H1 (cell line): ENCODE measurements around the gene HSD11B1L. TPM values are rescaled to one million over a fixed set of nuclear protein-coding genes. Genes with fewer than 3 reads are reported as not detected.

ENCODE experiments used
- CTCF ChIA-PET: fragments of 300-600 bp; sonication (Branson Sonifier 250); formaldehyde crosslinking; loops from one replicate; lab custom pipeline; 2021; ENCODE audit not compliant: partially characterized antibody; lab: Charles Lee
- POLR2A ChIA-PET: fragments of 300-600 bp; sonication (Branson Sonifier 250); formaldehyde crosslinking; loops from one replicate; lab custom pipeline; 2021; ENCODE audit warnings: inconsistent platforms; ENCODE audit not compliant: partially characterized antibody; lab: Charles Lee
- DNase-seq, 2 experiments: peaks; one replicate each; pipeline versions ENCODE4 v3.0.0 to v3.0.0-alpha.2; 2010 to 2022; ENCODE audit warnings: low spot score in 2 of 2, low read depth in 1 of 2, mixed read lengths in 1 of 2
- FAIRE-seq: peaks from 2 replicates; lab custom pipeline; 2011; peaks lifted over from hg19 to GRCh38; lab: Jason Lieb, UNC
- H2AFZ ChIP-seq: 2 replicates; pipeline ENCODE4 v1.8.1; 2012; ENCODE audit warnings: low read length, inconsistent platforms
- H2AK5ac ChIP-seq: 2 replicates; pipeline ENCODE4 v1.6.1; 2013; ENCODE audit warnings: low read depth, low read length
- H2BK120ac ChIP-seq: replicated peaks from 2 replicates; pipeline ENCODE3; 2013; ENCODE audit warnings: low read depth, low read length, inconsistent platforms
- H2BK12ac ChIP-seq: 2 replicates; pipeline ENCODE4 v1.6.1; 2013; ENCODE audit warnings: low read depth, low read length
- H2BK15ac ChIP-seq: 2 replicates; pipeline ENCODE4 v1.6.1; 2013; ENCODE audit warnings: low read length
- H2BK20ac ChIP-seq: 2 replicates; pipeline ENCODE4 v1.6.1; 2013; ENCODE audit warnings: low read length
- H2BK5ac ChIP-seq: 2 replicates; pipeline ENCODE4 v1.6.1; 2013; ENCODE audit warnings: low read depth, low read length
- H3K14ac ChIP-seq: 2 replicates; pipeline ENCODE4 v1.6.1; 2013; ENCODE audit warnings: inconsistent platforms; ENCODE audit not compliant: insufficient read length
- H3K18ac ChIP-seq: 2 replicates; pipeline ENCODE4 v1.6.1; 2013; ENCODE audit warnings: low read length; ENCODE audit errors: extremely low read depth
- H3K23ac ChIP-seq: 2 replicates; pipeline ENCODE4 v1.6.1; 2013; ENCODE audit warnings: inconsistent platforms; ENCODE audit not compliant: insufficient read length
- H3K23me2 ChIP-seq: 2 replicates; pipeline ENCODE4 v1.6.1; 2013; ENCODE audit warnings: low read depth, low read length
- H3K27ac ChIP-seq: 2 replicates; pipeline ENCODE4 v1.6.1; 2011; ENCODE audit warnings: low read depth, low read length, inconsistent platforms
- H3K27me3 ChIP-seq, 4 experiments: replicated peaks in 1 of 4; 1 replicate in 1 of 4; 2 replicates in 3 of 4; pipeline versions ENCODE4 v1.6.1 to v1.8.1; 2011 to 2013; ENCODE audit warnings: low read length in 3 of 4, mild to moderate bottlenecking in 3 of 4, inconsistent platforms in 2 of 4, mixed read lengths in 2 of 4, moderate library complexity in 1 of 4; ENCODE audit not compliant: control insufficient read depth in 3 of 4, insufficient read depth in 3 of 4; ENCODE audit errors: extremely low read depth in 1 of 4
- H3K36me3 ChIP-seq, 4 experiments: 2 replicates each; pipeline versions ENCODE4 v1.6.1 to v1.8.1; 2011 to 2013; ENCODE audit warnings: mild to moderate bottlenecking in 4 of 4, low read length in 3 of 4, moderate library complexity in 2 of 4, control low read depth in 1 of 4, inconsistent platforms in 1 of 4; ENCODE audit not compliant: insufficient read depth in 4 of 4, control insufficient read depth in 2 of 4
- H3K4ac ChIP-seq: replicated peaks from 2 replicates; pipeline ENCODE3; 2013; ENCODE audit warnings: low read length, low read depth, mixed read lengths, inconsistent platforms; ENCODE audit not compliant: insufficient read length
- H3K4me1 ChIP-seq, 4 experiments: replicated peaks in 1 of 4; 1 replicate in 1 of 4; 2 replicates in 3 of 4; pipeline versions ENCODE4 v1.6.1 to v1.8.1; 2011 to 2013; ENCODE audit warnings: low read length in 3 of 4, inconsistent platforms in 2 of 4, mixed read lengths in 1 of 4; ENCODE audit not compliant: insufficient read depth in 4 of 4, control insufficient read depth in 3 of 4
- H3K4me2 ChIP-seq, 2 experiments: 2 replicates each; pipeline versions ENCODE4 v1.6.1 to v1.8.1; 2011 to 2013; ENCODE audit warnings: low read depth in 2 of 2, low read length in 2 of 2, control low read depth in 1 of 2, inconsistent platforms in 1 of 2, mild to moderate bottlenecking in 1 of 2; ENCODE audit not compliant: insufficient read depth in 1 of 2
- H3K4me3 ChIP-seq, 4 experiments: fragments of 200-600, 300-600 bp in 1 of 4; sonication (generic), shearing (Covaris generic), sonication (Bioruptor Twin) in 1 of 4; 2 replicates each; pipeline versions ENCODE4 v1.5.1 to v1.8.1; 2011 to 2016; ENCODE audit warnings: low read length in 4 of 4, low read depth in 3 of 4, control low read depth in 2 of 4, inconsistent platforms in 2 of 4, mild to moderate bottlenecking in 2 of 4, mixed read lengths in 1 of 4, moderate library complexity in 1 of 4; ENCODE audit not compliant: insufficient read depth in 2 of 4; ENCODE audit errors: extremely low read depth in 1 of 4
- H3K56ac ChIP-seq: replicated peaks from 2 replicates; pipeline ENCODE3; 2013; ENCODE audit warnings: low read depth, mild to moderate bottlenecking, mixed read lengths, low read length, inconsistent platforms; ENCODE audit not compliant: insufficient read length
- H3K79me1 ChIP-seq: 2 replicates; pipeline ENCODE4 v1.6.1; 2013; ENCODE audit warnings: low read depth, low read length, control low read depth
- H3K79me2 ChIP-seq, 2 experiments: 2 replicates each; pipeline versions ENCODE4 v1.6.1 to v1.8.1; 2012 to 2013; ENCODE audit warnings: low read length in 2 of 2, mild to moderate bottlenecking in 2 of 2, inconsistent platforms in 1 of 2; ENCODE audit not compliant: insufficient read depth in 2 of 2, control insufficient read depth in 1 of 2
- H3K9ac ChIP-seq, 4 experiments: replicated peaks in 1 of 4; 1 replicate in 1 of 4; 2 replicates in 3 of 4; pipeline versions ENCODE4 v1.6.1 to v1.8.1; 2011 to 2013; ENCODE audit warnings: low read depth in 3 of 4, low read length in 3 of 4, control low read depth in 2 of 4, mild to moderate bottlenecking in 2 of 4, moderate library complexity in 2 of 4, inconsistent platforms in 1 of 4; ENCODE audit errors: extremely low read depth in 1 of 4
- H3K9me3 ChIP-seq, 2 experiments: 2 replicates each; pipeline versions ENCODE4 v1.6.1 to v1.8.1; 2012 to 2013; ENCODE audit warnings: mild to moderate bottlenecking in 2 of 2, moderate library complexity in 2 of 2, control low read depth in 1 of 2, inconsistent platforms in 1 of 2, low read depth in 1 of 2, low read length in 1 of 2, mixed read lengths in 1 of 2; ENCODE audit not compliant: insufficient read depth in 2 of 2
- H4K20me1 ChIP-seq, 2 experiments: replicated peaks in 1 of 2; 2 replicates each; pipeline versions ENCODE3 to v1.8.1; 2011 to 2013; ENCODE audit warnings: inconsistent platforms in 2 of 2, low read length in 2 of 2, mild to moderate bottlenecking in 1 of 2; ENCODE audit not compliant: insufficient read depth in 2 of 2, control insufficient read depth in 1 of 2
- H4K5ac ChIP-seq: 2 replicates; pipeline ENCODE4 v1.6.1; 2013; ENCODE audit warnings: low read length, low read depth, mixed read lengths, inconsistent platforms; ENCODE audit not compliant: insufficient read length
- H4K8ac ChIP-seq: 2 replicates; pipeline ENCODE4 v1.8.0; 2013; ENCODE audit warnings: mild to moderate bottlenecking, moderate library complexity, low read length, inconsistent platforms; ENCODE audit not compliant: insufficient read depth; ENCODE audit errors: extremely low read depth
- H4K91ac ChIP-seq: replicated peaks from 2 replicates; pipeline ENCODE3; 2013; ENCODE audit warnings: low read length, mixed read lengths, inconsistent platforms; ENCODE audit not compliant: insufficient read length
- ATF3 ChIP-seq: IDR thresholded peaks from 2 replicates; pipeline ENCODE4 v1.6.1; 2011; ENCODE audit warnings: low read depth, mild to moderate bottlenecking, low read length; ENCODE audit not compliant: insufficient read depth
- CTBP2 ChIP-seq: IDR thresholded peaks from 2 replicates; pipeline ENCODE4 v1.7.0; 2011; ENCODE audit warnings: borderline replicate concordance, mild to moderate bottlenecking, moderate library complexity, mixed read lengths, low read length; ENCODE audit not compliant: insufficient read depth, insufficient read length
- EGR1 ChIP-seq: IDR thresholded peaks from 2 replicates; pipeline ENCODE4 v1.6.1; 2011; ENCODE audit warnings: low read depth, low read length, borderline replicate concordance
- KDM1A ChIP-seq: fragments of 200-600, 300-600 bp; sonication (generic); IDR thresholded peaks from 2 replicates; pipeline ENCODE4 v1.7.1; 2016; ENCODE audit warnings: mild to moderate bottlenecking, low read length, borderline replicate concordance
- WGBS, 2 experiments: shearing (Covaris generic) in 1 of 2; methylation state at CpG; one replicate each; pipeline versions ENCODE4 v1.1.6 to v1.1.7; 2013 to 2015; ENCODE audit warnings: low lambda C conversion rate in 2 of 2, mixed read lengths in 2 of 2, inconsistent platforms in 1 of 2, low coverage in 1 of 2, missing lambda C conversion rate in 1 of 2; ENCODE audit not compliant: insufficient replicate concordance in 2 of 2, insufficient coverage in 1 of 2, insufficient read length in 1 of 2; ENCODE audit errors: extremely low coverage in 1 of 2, missing lambda C conversion rate in 1 of 2; 5-methylcytosine and 5-hydroxymethylcytosine counted together
- polyA plus RNA-seq, 7 experiments: library from polyadenylated mRNA; depleted of rRNA in 3 of 7; stranded (reverse) in 5 of 7; unstranded in 2 of 7; fragments of >200 nt in 5 of 7; fragments of 200-250 nt in 2 of 7; gene quantifications; 1 replicate in 5 of 7; 2 replicates in 1 of 7; 4 replicates in 1 of 7; pipeline versions ENCODE4 v1.2.1 to v1.2.3, GENCODE V29; 2011 to 2013; ENCODE audit warnings: missing spikeins in 2 of 7, mixed read lengths in 2 of 7
- total RNA-seq: library from RNA; stranded (reverse); fragmentation: NEBNext Ultra II Directional; extraction: Animal tissue kit (Norgen Biotek cat#: 25700); gene quantifications from 2 replicates; pipeline ENCODE4 v1.2.1, GENCODE V29; 2021

Gene HSD11B1L
- total and polyA plus RNA-seq, 2 of the 8 experiments (the other 6 are each of a cell fraction or from before 2014, with no cell fraction given) = 8.2 to 20.6 TPM

- Histone ChIP-seq H2BK15ac (no peak overlapping the region), H3K79me1 (no peaks in the 10 kb centered on the region), H3K4ac (no peak overlapping the region), H3K23ac (no peak overlapping the region), H4K20me1 (peaks cover 12% of the 10 kb centered on the region in 2 experiments), H4K91ac (no peak overlapping the region), H4K8ac (peak overlapping the region; percentile 82; the same call in 1 of the 2 replicates), H3K4me2 (peak overlapping the region; percentile 36 to 75), H3K27me3 (no peaks in the 10 kb centered on the region), H3K4me3 (peak overlapping the region; percentile 49 to 71 (median 56)), H3K14ac (no peak overlapping the region), H3K27ac (no peak overlapping the region; the same call in 1 of the 2 replicates), H2AFZ (no peak overlapping the region), H3K18ac (peak overlapping the region; percentile 83), H4K5ac (no peak overlapping the region), H2BK12ac (peak overlapping the region; percentile 84; the same call in 1 of the 2 replicates), H2AK5ac (no peak overlapping the region), H2BK120ac (no peak overlapping the region), H3K9ac (peak overlapping the region in 2 of 4 experiments; percentile 36 to 38; a peak in 2 of 7 replicates), H3K79me2 (peaks cover 10 to 16% of the 10 kb centered on the region in 2 experiments), H3K56ac (no peak overlapping the region), H3K4me1 (peaks cover 0 to 4% (median 1%) of the 10 kb centered on the region in 4 experiments; a peak in 3 of 7 replicates), H2BK20ac (no peak overlapping the region), H3K36me3 (peaks cover 1 to 9% (median 7%) of the 10 kb centered on the region in 4 experiments; a peak in 6 of 8 replicates), H3K23me2 (peaks cover 5% of the 10 kb centered on the region; the same call in 1 of the 2 replicates), H3K9me3 (no peaks in the 10 kb centered on the region), H2BK5ac (peak overlapping the region; percentile 35; the same call in 1 of the 2 replicates)
- ChIA-PET CTCF (interaction anchor here (0.9 to 4.9 kb wide), 16 partner anchors 10 to 125 kb away, joined by 3 to 26 read pairs (median 4); partner anchors contain the start of gene DUS3L), POLR2A (interaction anchor here (0.8 to 15.6 kb wide), 7 partner anchors 9 to 142 kb away, joined by 3 to 620 read pairs (median 8); partner anchors contain the start of genes CATSPERD and LONP1)
- DNase-seq (peak; percentile 90 to 100), FAIRE-seq (no peak)
- 3% methylated on average over 14 of the region's 59 CpGs; no CpG with 5 or more reads in 1 of the 2 experiments for WGBS, 2 experiments
- no peak for TF ChIP-seq CTBP2
- 0 out of 2 replicates have a peak, but pooled peaks have one; percentile 30 for TF ChIP-seq EGR1
- no peak for TF ChIP-seq KDM1A
- TF ChIP-seq ATF3 = no peak
These were observed 6.0 kb downstream of the HSD11B1L start for GRCh38 chr19:5686647-5687359.
